DMS114 treated with DMSO at 0.1 percent for 48 hours (cell line): ENCODE data around the gene CHST3.
"Not testable (repeated sequence)": the region's sequence is repeated elsewhere in the genome, so short reads cannot be mapped to it uniquely, and the experiment has no call there.

Source experiments
- DNase-seq: peaks from one replicate; lab custom pipeline; 2025; ENCODE audit not compliant: unreplicated experiment; lab: John Stamatoyannopoulos, UW

The CHST3 gene

GRCh38 chr10:71964098-71964742 is at the start of gene CHST3:
Gene CHST3 (plus strand): TSS chr10:71964395. CDS start chr10:72005843, 41,448 bp downstream.
- peak; percentile 22 for DNase-seq

GRCh38 chr10:71916827-71917226 is 47.4 kb upstream of the CHST3 start:
- DNase-seq = no peak

- no peak for DNase-seq
Observed at GRCh38 chr10:71918992-71919391, 45.2 kb upstream of the CHST3 start.

- DNase-seq = not testable (repeated sequence)
Observed at GRCh38 chr10:71919956-71920539, 44.1 kb upstream of the CHST3 start.

GRCh38 chr10:71920540-71921323 is 43.5 kb upstream of the CHST3 start:
- no peak for DNase-seq

- DNase-seq = no peak
Observed at GRCh38 chr10:71921324-71922027, 42.7 kb upstream of the CHST3 start.

- no peak for DNase-seq
Observed at GRCh38 chr10:71923138-71923692, 41.0 kb upstream of the CHST3 start.

- DNase-seq = no peak
Observed at GRCh38 chr10:71924771-71925170, 39.4 kb upstream of the CHST3 start.

- DNase-seq = no peak
Observed at GRCh38 chr10:71927159-71927558, 37.0 kb upstream of the CHST3 start.

- no peak for DNase-seq
Observed at GRCh38 chr10:71927776-71928592, 36.2 kb upstream of the CHST3 start.

- DNase-seq = no peak
Observed at GRCh38 chr10:71931295-71931694, 32.9 kb upstream of the CHST3 start.

- no peak for DNase-seq
Observed at GRCh38 chr10:71933651-71934050, 30.5 kb upstream of the CHST3 start.

- no peak for DNase-seq
Observed at GRCh38 chr10:71938211-71938610, 26.0 kb upstream of the CHST3 start.

GRCh38 chr10:71939304-71939703 is 24.9 kb upstream of the CHST3 start:
- DNase-seq = no peak

- no peak for DNase-seq
Observed at GRCh38 chr10:71939861-71940474, 24.2 kb upstream of the CHST3 start.

GRCh38 chr10:71940752-71941151 is 23.4 kb upstream of the CHST3 start:
- DNase-seq = no peak

- no peak for DNase-seq
Observed at GRCh38 chr10:71941318-71941717, 22.9 kb upstream of the CHST3 start.

GRCh38 chr10:71945819-71946474 is 18.2 kb upstream of the CHST3 start:
- DNase-seq = no peak

- DNase-seq = no peak
Observed at GRCh38 chr10:71946700-71947099, 17.5 kb upstream of the CHST3 start.
